Hepatocyte (in vitro differentiated cells): Measurements from ENCODE around the gene SBF2.

Source experiments
- CTCF ChIP-seq: fragments of 200-600 bp; sonication (generic); IDR thresholded peaks from 2 replicates; pipeline ENCODE4 v1.5.1; 2016; ENCODE audit warnings: antibody characterized with exemption, mild to moderate bottlenecking; ENCODE audit not compliant: poor library complexity
- EZH2phosphoT487 ChIP-seq: fragments of 200-600 bp; sonication (generic); IDR thresholded peaks from one replicate; pipeline ENCODE4 v1.6.1; 2018; ENCODE audit warnings: antibody characterized with exemption, mild to moderate bottlenecking, low read depth, moderate library complexity; ENCODE audit not compliant: unreplicated experiment, severe bottlenecking

DNA sequence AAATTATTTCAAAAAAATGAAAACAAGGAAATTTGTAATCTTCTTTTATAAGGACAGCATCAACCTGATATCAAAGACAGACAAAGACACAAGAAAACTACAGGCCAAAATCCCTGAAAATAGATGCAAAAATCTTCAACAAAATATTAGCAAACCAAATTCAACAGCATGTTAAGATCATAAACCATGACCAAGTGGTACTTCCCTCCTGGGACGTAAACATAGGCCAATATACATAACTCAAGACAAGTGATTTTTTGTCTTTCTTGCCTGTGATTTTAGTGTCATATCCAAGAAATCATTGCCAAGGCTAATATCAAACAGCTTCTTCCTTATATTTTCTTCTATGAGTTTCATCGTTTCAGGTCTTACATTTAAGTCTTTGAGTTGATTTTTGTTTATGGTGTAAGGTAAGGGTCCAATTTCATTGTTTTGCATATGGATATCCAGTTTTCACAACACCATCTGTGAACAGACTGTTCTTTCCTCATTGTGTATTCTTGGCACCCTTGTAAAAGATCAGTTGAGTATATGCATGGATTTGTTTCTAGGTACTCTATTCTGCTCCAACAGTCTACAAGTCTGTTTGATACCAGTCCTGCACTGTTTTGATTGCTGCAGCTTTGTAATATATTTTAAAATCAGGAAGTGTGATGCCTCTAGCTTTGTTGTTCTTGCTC is 50.0 kb downstream of the SBF2 start:
- TF ChIP-seq EZH2phosphoT487 = no peak
- TF ChIP-seq CTCF = no peak
